K562 (cell line): ENCODE measurements around the gene PBX2. TPM values are rescaled to one million over a fixed set of nuclear protein-coding genes. Genes with fewer than 3 reads are reported as not detected.

ENCODE experiments used
- DLX4 ChIP-seq: fragments of 250-450 bp; sonication (Bioruptor Pico); IDR thresholded peaks from 2 replicates; pipeline ENCODE4 v1.6.1; 2021; ENCODE audit warnings: mild to moderate bottlenecking
- ERF ChIP-seq: fragments of 450-650 bp; formaldehyde crosslinking; IDR thresholded peaks from 2 replicates; pipeline ENCODE4 v1.4.0; 2020; ENCODE audit warnings: mild to moderate bottlenecking, mixed read lengths
- FUS ChIP-seq: fragments of 200-400 bp; formaldehyde crosslinking; optimal IDR thresholded peaks from 2 replicates; pipeline ENCODE3; 2017; ENCODE audit warnings: low read depth, low read length
- HDAC8 ChIP-seq: fragments of 450-650 bp; IDR thresholded peaks from 2 replicates; pipeline ENCODE4 v1.6.1; 2016; ENCODE audit warnings: mild to moderate bottlenecking, missing genetic modification characterization, moderate library complexity, missing compliant biosample characterization
- HSF4 ChIP-seq: fragments of 250-450 bp; sonication (Bioruptor Pico); IDR thresholded peaks from 2 replicates; pipeline ENCODE4 v2.1.2; 2022; ENCODE audit warnings: mild to moderate bottlenecking, moderate library complexity, borderline replicate concordance
- IRF1 ChIP-seq: sonication (generic); formaldehyde crosslinking; IDR thresholded peaks from 2 replicates; pipeline ENCODE4 v1.8.0; 2022; ENCODE audit warnings: missing genetic modification reagents, mild to moderate bottlenecking, borderline replicate concordance
- SMARCE1 ChIP-seq: fragments of 450-650 bp; IDR thresholded peaks from 2 replicates; pipeline ENCODE4 v1.7.1; 2016; ENCODE audit warnings: mild to moderate bottlenecking
- TCF15 ChIP-seq: fragments of 250-450 bp; sonication (Bioruptor Pico); IDR thresholded peaks from 2 replicates; pipeline ENCODE4 v1.8.0; 2022; ENCODE audit warnings: moderate library complexity, mild to moderate bottlenecking, inconsistent platforms
- U2AF2 ChIP-seq: fragments of 200-400 bp; formaldehyde crosslinking; optimal IDR thresholded peaks from 2 replicates; pipeline ENCODE3; 2017; ENCODE audit warnings: low read depth, mild to moderate bottlenecking, low read length
- YY1 ChIP-seq, 3 experiments: IDR thresholded peaks; 2 replicates each; pipeline ENCODE4 v1.6.1; 2011; ENCODE audit warnings: low read length in 2 of 3, mild to moderate bottlenecking in 2 of 3, moderate library complexity in 2 of 3, borderline replicate concordance in 1 of 3, control low read depth in 1 of 3, low read depth in 1 of 3; ENCODE audit not compliant: insufficient read depth in 3 of 3, insufficient replicate concordance in 2 of 3, control insufficient read depth in 1 of 3, insufficient read length in 1 of 3; ENCODE audit errors: extremely low read depth in 1 of 3
- ZBED1 ChIP-seq: IDR thresholded peaks from 2 replicates; pipeline ENCODE4 v1.6.1; 2014
- ZBTB43 ChIP-seq: sonication (generic); formaldehyde crosslinking; IDR thresholded peaks from 2 replicates; pipeline ENCODE4 v1.8.0; 2023; ENCODE audit warnings: mild to moderate bottlenecking, missing genetic modification reagents
- ZKSCAN8 ChIP-seq: fragments of 200-800 bp; sonication (Bioruptor generic); IDR thresholded peaks from 2 replicates; pipeline ENCODE4 v1.6.1; 2016; ENCODE audit warnings: missing genetic modification characterization, missing compliant biosample characterization
- ZNF212 ChIP-seq: fragments of 450-650 bp; formaldehyde crosslinking; IDR thresholded peaks from 2 replicates; pipeline ENCODE4 v1.4.0; 2020; ENCODE audit warnings: mild to moderate bottlenecking
- ZNF217 ChIP-seq: sonication (generic); formaldehyde crosslinking; IDR thresholded peaks from 2 replicates; pipeline ENCODE4 v1.8.0; 2022; ENCODE audit warnings: mild to moderate bottlenecking, missing genetic modification reagents
- ZNF277 ChIP-seq: fragments of 250-450 bp; sonication (Bioruptor Pico); IDR thresholded peaks from 2 replicates; pipeline ENCODE4 v1.8.0; 2022; ENCODE audit warnings: inconsistent platforms, mild to moderate bottlenecking, moderate library complexity, borderline replicate concordance
- ZNF324 ChIP-seq: fragments of 250-450 bp; sonication (Bioruptor Pico); IDR thresholded peaks from 2 replicates; pipeline ENCODE4 v1.4.0; 2020; ENCODE audit warnings: mild to moderate bottlenecking
- ZNF395 ChIP-seq: fragments of 200-800 bp; sonication (Bioruptor generic); IDR thresholded peaks from 2 replicates; pipeline ENCODE4 v1.6.1; 2017; ENCODE audit warnings: missing genetic modification characterization, missing compliant biosample characterization
- ZNF41 ChIP-seq: fragments of 250-450 bp; sonication (Bioruptor Pico); conservative IDR thresholded peaks from 2 replicates; pipeline ENCODE4 v1.4.0; 2020; ENCODE audit warnings: mild to moderate bottlenecking
- ZNF449 ChIP-seq: fragments of 250-450 bp; sonication (Bioruptor Pico); IDR thresholded peaks from 2 replicates; pipeline ENCODE4 v1.8.0; 2022; ENCODE audit warnings: moderate library complexity, mild to moderate bottlenecking, inconsistent platforms
- polyA plus RNA-seq, 8 experiments: library from polyadenylated mRNA; depleted of rRNA in 4 of 8; stranded (reverse) in 5 of 8; unstranded in 3 of 8; fragments of >200 nt; fragmentation: Nextera tagmentation in 2 of 8; fragmentation: Illumina TruSeq in 1 of 8; extraction: Ambion mirVana in 2 of 8; extraction: Trizol in 1 of 8; gene quantifications; 2 replicates each; pipeline versions ENCODE4 v1.2.1 to v1.2.3, GENCODE V29; 2011 to 2014; ENCODE audit warnings: inconsistent platforms in 1 of 8, missing spikeins in 1 of 8
- total RNA-seq, 7 experiments: library from RNA; depleted of rRNA in 6 of 7; stranded (reverse); fragments of >200 nt in 6 of 7; fragmentation: Illumina TruSeq in 2 of 7; extraction: Trizol in 2 of 7; gene quantifications; 2 replicates each; pipeline versions ENCODE4 v1.2.1 to v1.2.3, GENCODE V29; 2011 to 2021; ENCODE audit warnings: low replicate concordance in 1 of 7

PBX2 gene
- total and polyA plus RNA-seq, 9 of the 15 experiments (the other 6 are each of a cell fraction or from before 2014, with no cell fraction given), result 1.9 to 134 (median 62.5) TPM

- no peak for TF ChIP-seq SMARCE1
- no peak for TF ChIP-seq U2AF2
- peak; percentile 53; the same call in 1 of the 2 replicates for TF ChIP-seq ZNF395
- TF ChIP-seq YY1 (IDR thresholded peaks at IDR 0.05; ENCODE audit: borderline replicate concordance in 1 of 3, control insufficient read depth in 1 of 3, extremely low read depth in 1 of 3, insufficient read depth in 3 of 3, insufficient read length in 1 of 3, insufficient replicate concordance in 2 of 3, low read depth in 1 of 3, low read length in 2 of 3), result no peak
- TF ChIP-seq ZNF212 (CRISPR knock-in tag), result no peak
- TF ChIP-seq HSF4, result peak; percentile 16; the same call in 1 of the 2 replicates
- no peak for TF ChIP-seq ZNF217 (CRISPR knock-in tag)
- 0 out of 2 replicates have a peak, but pooled peaks have one; percentile 44 for TF ChIP-seq ZNF41 (CRISPR knock-in tag)
- TF ChIP-seq TCF15 (CRISPR knock-in tag), result peak; percentile 70; the same call in 1 of the 2 replicates
- TF ChIP-seq IRF1 (CRISPR knock-in tag), result no peak
- 0 out of 2 replicates have a peak, but pooled peaks have one; percentile 38 for TF ChIP-seq ERF (CRISPR knock-in tag)
- TF ChIP-seq ZBTB43 (CRISPR knock-in tag), result no peak
- no peak for TF ChIP-seq ZNF324 (CRISPR knock-in tag)
- TF ChIP-seq ZBED1, result no peak
- peak; percentile 66; the same call in 1 of the 2 replicates for TF ChIP-seq HDAC8 (tag)
- TF ChIP-seq DLX4 (CRISPR knock-in tag), result no peak
- TF ChIP-seq ZNF449, result 0 out of 2 replicates have a peak, but pooled peaks have one; percentile 45
- TF ChIP-seq FUS, result no peak
- no peak for TF ChIP-seq ZKSCAN8 (CRISPR knock-in tag)
- no peak for TF ChIP-seq ZNF277 (CRISPR knock-in tag)
These were observed 5.8 kb downstream of the PBX2 start, which contains the start of gene AGER (continued) for GRCh38 chr6:32184084-32184640.
